Liver (tissue), 3 donors: Measurements from ENCODE around the gene AMPH.

ENCODE experiments used
- EGR1 ChIP-seq, 2 donors: IDR thresholded peaks; 2 replicates each; pipeline ENCODE4 v1.6.1; 2016 to 2018; ENCODE audit warnings: antibody characterized with exemption in 2 of 2, low read depth in 2 of 2
- FOXA1 ChIP-seq: IDR thresholded peaks from 2 replicates; pipeline ENCODE4 v1.6.1; 2016; ENCODE audit warnings: antibody characterized with exemption
- GABPA ChIP-seq, 2 donors: IDR thresholded peaks in 1 of 2; conservative IDR thresholded peaks in 1 of 2; 2 replicates each; pipeline ENCODE4 v1.6.1; 2016; ENCODE audit warnings: antibody characterized with exemption in 2 of 2, mild to moderate bottlenecking in 1 of 2, moderate library complexity in 1 of 2
- JUND ChIP-seq, 2 donors: IDR thresholded peaks; 2 replicates each; pipeline ENCODE4 v1.6.1; 2016; ENCODE audit warnings: antibody characterized with exemption in 2 of 2
- RAD21 ChIP-seq, 2 donors: IDR thresholded peaks; 2 replicates each; pipeline ENCODE4 v1.6.1; 2016; ENCODE audit warnings: antibody characterized with exemption in 2 of 2, mild to moderate bottlenecking in 2 of 2
- RXRA ChIP-seq, 2 donors: IDR thresholded peaks; 2 replicates each; pipeline ENCODE4 v1.6.1; 2017 to 2018; ENCODE audit warnings: antibody characterized with exemption in 2 of 2, mild to moderate bottlenecking in 1 of 2
- SP1 ChIP-seq: IDR thresholded peaks from 2 replicates; pipeline ENCODE4 v1.6.1; 2018; ENCODE audit warnings: antibody characterized with exemption, mild to moderate bottlenecking
- TAF1 ChIP-seq: conservative IDR thresholded peaks from 2 replicates; pipeline ENCODE4 v1.6.1; 2016; ENCODE audit warnings: antibody characterized with exemption, mild to moderate bottlenecking
- YY1 ChIP-seq: IDR thresholded peaks from 2 replicates; pipeline ENCODE4 v1.6.1; 2016; ENCODE audit warnings: antibody characterized with exemption, mild to moderate bottlenecking
- TF ChIP-seq, protein P1 (sequence below): fragments of 150-350 bp; IDR thresholded peaks from 2 replicates; pipeline ENCODE4 v1.5.1; 2017; ENCODE audit warnings: improper control_type of control experiment, low read depth, low read length; ENCODE audit not compliant: missing input control
- TF ChIP-seq, protein P2 (sequence below): IDR thresholded peaks from 2 replicates; pipeline ENCODE4 v1.6.1; 2016; ENCODE audit warnings: antibody characterized with exemption, mild to moderate bottlenecking
- TF ChIP-seq, protein P3 (sequence below): IDR thresholded peaks from 2 replicates; pipeline ENCODE4 v1.6.1; 2016; ENCODE audit warnings: antibody characterized with exemption
- TF ChIP-seq, protein P4 (sequence below): IDR thresholded peaks from 2 replicates; pipeline ENCODE4 v1.6.1; 2016; ENCODE audit warnings: antibody characterized with exemption
- TF ChIP-seq, protein P5 (sequence below): IDR thresholded peaks from 2 replicates; pipeline ENCODE4 v1.6.1; 2016; ENCODE audit warnings: antibody characterized with exemption
- donor health status: healthy.
- donor health status: healthy.

DNA sequence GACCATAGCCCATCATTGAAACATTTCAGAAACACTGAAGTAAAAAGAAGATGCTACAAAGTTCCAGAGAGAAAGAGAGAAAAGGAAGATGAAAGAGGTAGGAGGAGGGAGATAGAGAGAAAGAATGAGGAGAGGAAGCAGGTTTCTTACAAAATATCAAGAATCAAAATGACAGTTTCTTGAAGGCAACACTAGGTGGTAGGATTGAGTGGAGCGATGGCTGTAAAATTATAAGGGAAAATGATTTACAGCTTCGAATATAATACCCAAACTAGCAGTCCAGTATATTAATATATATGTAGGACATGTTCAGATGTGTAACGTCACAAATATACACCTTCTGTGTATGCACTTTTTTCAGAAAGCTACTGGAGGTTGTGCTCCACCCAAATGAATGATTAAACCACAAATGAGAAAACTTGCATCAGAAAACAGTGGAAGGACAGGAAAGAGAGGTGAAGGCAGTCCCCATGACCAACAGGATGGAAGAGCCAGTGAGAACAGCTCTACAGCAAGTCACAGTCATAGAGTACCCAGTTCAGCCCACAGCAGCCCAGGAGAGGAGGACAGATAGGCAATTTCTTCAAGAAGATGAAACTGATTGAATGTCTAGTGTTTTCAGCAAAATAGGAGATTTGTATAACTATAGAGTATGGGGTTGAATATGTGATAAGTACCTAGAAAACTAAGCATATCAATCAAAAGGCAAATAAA, 206.3 kb downstream of the AMPH start:
- TF ChIP-seq, protein P1, sequence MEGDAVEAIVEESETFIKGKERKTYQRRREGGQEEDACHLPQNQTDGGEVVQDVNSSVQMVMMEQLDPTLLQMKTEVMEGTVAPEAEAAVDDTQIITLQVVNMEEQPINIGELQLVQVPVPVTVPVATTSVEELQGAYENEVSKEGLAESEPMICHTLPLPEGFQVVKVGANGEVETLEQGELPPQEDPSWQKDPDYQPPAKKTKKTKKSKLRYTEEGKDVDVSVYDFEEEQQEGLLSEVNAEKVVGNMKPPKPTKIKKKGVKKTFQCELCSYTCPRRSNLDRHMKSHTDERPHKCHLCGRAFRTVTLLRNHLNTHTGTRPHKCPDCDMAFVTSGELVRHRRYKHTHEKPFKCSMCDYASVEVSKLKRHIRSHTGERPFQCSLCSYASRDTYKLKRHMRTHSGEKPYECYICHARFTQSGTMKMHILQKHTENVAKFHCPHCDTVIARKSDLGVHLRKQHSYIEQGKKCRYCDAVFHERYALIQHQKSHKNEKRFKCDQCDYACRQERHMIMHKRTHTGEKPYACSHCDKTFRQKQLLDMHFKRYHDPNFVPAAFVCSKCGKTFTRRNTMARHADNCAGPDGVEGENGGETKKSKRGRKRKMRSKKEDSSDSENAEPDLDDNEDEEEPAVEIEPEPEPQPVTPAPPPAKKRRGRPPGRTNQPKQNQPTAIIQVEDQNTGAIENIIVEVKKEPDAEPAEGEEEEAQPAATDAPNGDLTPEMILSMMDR: no peak
- TF ChIP-seq RAD21 (IDR thresholded peaks at IDR 0.05): no peak
- TF ChIP-seq JUND (IDR thresholded peaks at IDR 0.05): no peak
- no peak for TF ChIP-seq EGR1 (IDR thresholded peaks at IDR 0.05; ENCODE audit: low read depth in 2 of 2)
- TF ChIP-seq, protein P2, sequence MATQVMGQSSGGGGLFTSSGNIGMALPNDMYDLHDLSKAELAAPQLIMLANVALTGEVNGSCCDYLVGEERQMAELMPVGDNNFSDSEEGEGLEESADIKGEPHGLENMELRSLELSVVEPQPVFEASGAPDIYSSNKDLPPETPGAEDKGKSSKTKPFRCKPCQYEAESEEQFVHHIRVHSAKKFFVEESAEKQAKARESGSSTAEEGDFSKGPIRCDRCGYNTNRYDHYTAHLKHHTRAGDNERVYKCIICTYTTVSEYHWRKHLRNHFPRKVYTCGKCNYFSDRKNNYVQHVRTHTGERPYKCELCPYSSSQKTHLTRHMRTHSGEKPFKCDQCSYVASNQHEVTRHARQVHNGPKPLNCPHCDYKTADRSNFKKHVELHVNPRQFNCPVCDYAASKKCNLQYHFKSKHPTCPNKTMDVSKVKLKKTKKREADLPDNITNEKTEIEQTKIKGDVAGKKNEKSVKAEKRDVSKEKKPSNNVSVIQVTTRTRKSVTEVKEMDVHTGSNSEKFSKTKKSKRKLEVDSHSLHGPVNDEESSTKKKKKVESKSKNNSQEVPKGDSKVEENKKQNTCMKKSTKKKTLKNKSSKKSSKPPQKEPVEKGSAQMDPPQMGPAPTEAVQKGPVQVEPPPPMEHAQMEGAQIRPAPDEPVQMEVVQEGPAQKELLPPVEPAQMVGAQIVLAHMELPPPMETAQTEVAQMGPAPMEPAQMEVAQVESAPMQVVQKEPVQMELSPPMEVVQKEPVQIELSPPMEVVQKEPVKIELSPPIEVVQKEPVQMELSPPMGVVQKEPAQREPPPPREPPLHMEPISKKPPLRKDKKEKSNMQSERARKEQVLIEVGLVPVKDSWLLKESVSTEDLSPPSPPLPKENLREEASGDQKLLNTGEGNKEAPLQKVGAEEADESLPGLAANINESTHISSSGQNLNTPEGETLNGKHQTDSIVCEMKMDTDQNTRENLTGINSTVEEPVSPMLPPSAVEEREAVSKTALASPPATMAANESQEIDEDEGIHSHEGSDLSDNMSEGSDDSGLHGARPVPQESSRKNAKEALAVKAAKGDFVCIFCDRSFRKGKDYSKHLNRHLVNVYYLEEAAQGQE: no peak
- TF ChIP-seq RXRA (IDR thresholded peaks at IDR 0.05): no peak
- TF ChIP-seq SP1: no peak
- no peak for TF ChIP-seq YY1
- TF ChIP-seq, protein P3, sequence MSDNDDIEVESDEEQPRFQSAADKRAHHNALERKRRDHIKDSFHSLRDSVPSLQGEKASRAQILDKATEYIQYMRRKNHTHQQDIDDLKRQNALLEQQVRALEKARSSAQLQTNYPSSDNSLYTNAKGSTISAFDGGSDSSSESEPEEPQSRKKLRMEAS: no peak
- TF ChIP-seq, protein P4, sequence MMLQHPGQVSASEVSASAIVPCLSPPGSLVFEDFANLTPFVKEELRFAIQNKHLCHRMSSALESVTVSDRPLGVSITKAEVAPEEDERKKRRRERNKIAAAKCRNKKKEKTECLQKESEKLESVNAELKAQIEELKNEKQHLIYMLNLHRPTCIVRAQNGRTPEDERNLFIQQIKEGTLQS: no peak
- no peak for TF ChIP-seq TAF1
- TF ChIP-seq FOXA1: no peak
- TF ChIP-seq, protein P5, sequence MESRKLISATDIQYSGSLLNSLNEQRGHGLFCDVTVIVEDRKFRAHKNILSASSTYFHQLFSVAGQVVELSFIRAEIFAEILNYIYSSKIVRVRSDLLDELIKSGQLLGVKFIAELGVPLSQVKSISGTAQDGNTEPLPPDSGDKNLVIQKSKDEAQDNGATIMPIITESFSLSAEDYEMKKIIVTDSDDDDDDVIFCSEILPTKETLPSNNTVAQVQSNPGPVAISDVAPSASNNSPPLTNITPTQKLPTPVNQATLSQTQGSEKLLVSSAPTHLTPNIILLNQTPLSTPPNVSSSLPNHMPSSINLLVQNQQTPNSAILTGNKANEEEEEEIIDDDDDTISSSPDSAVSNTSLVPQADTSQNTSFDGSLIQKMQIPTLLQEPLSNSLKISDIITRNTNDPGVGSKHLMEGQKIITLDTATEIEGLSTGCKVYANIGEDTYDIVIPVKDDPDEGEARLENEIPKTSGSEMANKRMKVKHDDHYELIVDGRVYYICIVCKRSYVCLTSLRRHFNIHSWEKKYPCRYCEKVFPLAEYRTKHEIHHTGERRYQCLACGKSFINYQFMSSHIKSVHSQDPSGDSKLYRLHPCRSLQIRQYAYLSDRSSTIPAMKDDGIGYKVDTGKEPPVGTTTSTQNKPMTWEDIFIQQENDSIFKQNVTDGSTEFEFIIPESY: no peak
- no peak for TF ChIP-seq GABPA (IDR thresholded peaks at IDR 0.05 in 1 of 2, conservative IDR thresholded peaks at IDR 0.05 in 1 of 2)
